Erythroblast (primary cell): ENCODE results near the gene CHRM3.

Experiments used
- GATA1 ChIP-seq: IDR thresholded peaks from 2 replicates; pipeline ENCODE4 v1.6.1; 2011; ENCODE audit warnings: low read depth, mild to moderate bottlenecking, control low read depth, low read length, moderate library complexity
- POLR2A ChIP-seq: IDR thresholded peaks from 2 replicates; pipeline ENCODE4 v1.6.1; 2011; ENCODE audit warnings: mild to moderate bottlenecking, low read length

DNA sequence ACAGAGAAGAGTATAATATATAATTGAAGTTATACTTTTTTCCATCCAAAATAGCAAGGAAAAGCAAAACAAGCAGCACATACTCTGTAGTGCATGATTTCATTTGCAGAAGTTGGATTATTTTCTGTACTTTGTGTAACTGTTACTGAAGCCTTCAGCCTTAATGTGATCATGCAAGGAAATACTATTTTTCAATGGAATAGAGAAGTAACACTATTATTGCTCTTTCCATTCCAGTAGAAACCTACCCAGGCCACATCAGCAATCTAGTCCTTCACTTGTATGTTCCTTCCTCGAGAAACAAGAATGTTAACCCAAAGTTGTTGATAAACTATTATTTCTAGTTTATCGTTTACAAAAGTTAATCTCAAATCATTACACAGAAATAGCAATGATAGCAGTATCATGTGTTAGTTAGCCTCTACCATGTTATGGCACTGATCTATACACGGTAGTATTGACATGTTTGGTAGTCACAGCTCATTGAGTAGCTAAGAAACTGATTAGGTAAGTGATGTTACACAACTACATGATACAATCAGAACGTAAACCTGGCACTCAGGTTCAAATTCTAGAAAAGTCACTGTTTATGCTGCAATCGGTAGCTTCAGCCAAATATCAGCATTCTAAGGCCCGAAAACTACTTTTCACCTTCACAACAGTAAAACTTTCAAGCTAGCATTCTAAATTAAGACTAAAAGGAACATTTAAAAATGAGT is 37.6 kb upstream of the CHRM3 start:
- TF ChIP-seq POLR2A (no peak), GATA1 (no peak)
